AG04450 (cell line): Measurements from ENCODE around the gene BFSP1. TPM values are rescaled to one million over a fixed set of nuclear protein-coding genes. Genes with fewer than 3 reads are reported as not detected.

ENCODE experiments used
- CTCF ChIA-PET: fragments of 300-600, 350-600 bp; formaldehyde crosslinking; extraction: SDS; loops from one replicate; lab custom pipeline; 2022; ENCODE audit warnings: antibody characterized with exemption, inconsistent platforms; lab: Charles Lee
- POLR2A ChIA-PET: fragments of 350-600 bp; formaldehyde crosslinking; extraction: SDS; loops from one replicate; lab custom pipeline; 2021; ENCODE audit warnings: antibody characterized with exemption, inconsistent platforms; lab: Yijun Ruan, JAX
- DNase-seq: peaks from one replicate; pipeline ENCODE4 v3.0.0-alpha.2; 2011; ENCODE audit warnings: low read depth, low spot score
- H3K27ac ChIP-seq: one replicate; pipeline ENCODE4 v1.5.1; 2012; ENCODE audit warnings: low read depth, low read length, control low read depth
- H3K27me3 ChIP-seq: one replicate; pipeline ENCODE4 v1.6.0; 2012; ENCODE audit warnings: low read length; ENCODE audit not compliant: control insufficient read depth, insufficient read depth
- H3K4me3 ChIP-seq: 2 replicates; pipeline ENCODE4 v1.5.1; 2011; ENCODE audit warnings: mild to moderate bottlenecking, low read depth, low read length, control low read depth
- H3K9me3 ChIP-seq: 2 replicates; pipeline ENCODE4 v1.5.1; 2012; ENCODE audit warnings: low read length; ENCODE audit not compliant: control insufficient read depth, insufficient read depth
- CTCF ChIP-seq: IDR thresholded peaks from 2 replicates; pipeline ENCODE4 v1.5.1; 2011; ENCODE audit warnings: low read depth, low read length, control low read depth, inconsistent platforms
- polyA plus RNA-seq: library from polyadenylated mRNA; depleted of rRNA; stranded (reverse); fragments of >200 nt; gene quantifications from 2 replicates; pipeline ENCODE4 v1.2.3, GENCODE V29; 2011

The BFSP1 gene
- polyA plus RNA-seq, 1 experiment: 2.9 TPM

GRCh38 chr20:17493173-17493572 lies 38.0 kb downstream of the BFSP1 start:
- Histone ChIP-seq H3K9me3 (no peaks in the 10 kb centered on the region), H3K27ac (no peak overlapping the region), H3K27me3 (peaks cover 28% of the 10 kb centered on the region), H3K4me3 (no peak overlapping the region)
- ChIA-PET POLR2A (no interaction called here), CTCF (interaction anchor here (1.3 kb wide), 1 partner anchor 11 kb away, joined by 7 read pairs; no protein-coding TSS in a partner anchor)
- TF ChIP-seq CTCF: no peak
- no peak for DNase-seq

- TF ChIP-seq CTCF: no peak
- H3K27ac ChIP-seq: no peak overlapping the region
- CTCF ChIA-PET: no interaction called here
Observed at GRCh38 chr20:17491488-17491887, 39.7 kb downstream of the BFSP1 start.

GRCh38 chr20:17491041-17491440 lies 40.1 kb downstream of the BFSP1 start:
- H3K9me3 ChIP-seq: no peaks in the 10 kb centered on the region
- no peak for TF ChIP-seq CTCF
- H3K27me3 ChIP-seq: peaks cover 26% of the 10 kb centered on the region
- POLR2A ChIA-PET: interaction anchor here (0.5 kb wide), 1 partner anchor 8 kb away, joined by 8 read pairs; no protein-coding TSS in a partner anchor
- no peak overlapping the region for H3K27ac ChIP-seq
- H3K4me3 ChIP-seq: no peak overlapping the region
- CTCF ChIA-PET: no interaction called here
- DNase-seq: no peak

More at GRCh38 chr20:17491488-17491887, 39.7 kb downstream of the BFSP1 start:
- no peak overlapping the region for H3K4me3 ChIP-seq
- H3K27me3 ChIP-seq: peaks cover 29% of the 10 kb centered on the region
- POLR2A ChIA-PET: interaction anchor here (0.5 kb wide), 1 partner anchor 7 kb away, joined by 8 read pairs; no protein-coding TSS in a partner anchor
- DNase-seq: no peak
- H3K9me3 ChIP-seq: no peaks in the 10 kb centered on the region

GRCh38 chr20:17490501-17490900 lies 40.7 kb downstream of the BFSP1 start:
- H3K4me3 ChIP-seq: no peak overlapping the region
- H3K27me3 ChIP-seq: peaks cover 22% of the 10 kb centered on the region
- no peak for TF ChIP-seq CTCF
- ChIA-PET CTCF (no interaction called here), POLR2A (no interaction called here)
- no peak overlapping the region for H3K27ac ChIP-seq
- H3K9me3 ChIP-seq: no peaks in the 10 kb centered on the region
- DNase-seq: no peak

GRCh38 chr20:17488916-17489600 lies 42.1 kb downstream of the BFSP1 start:
- H3K27me3 ChIP-seq: peaks cover 22% of the 10 kb centered on the region
- TF ChIP-seq CTCF: no peak
- H3K9me3 ChIP-seq: no peaks in the 10 kb centered on the region
- POLR2A ChIA-PET: no interaction called here
- CTCF ChIA-PET: no interaction called here
- no peak overlapping the region for H3K27ac ChIP-seq
- H3K4me3 ChIP-seq: no peak overlapping the region
- no peak for DNase-seq
